Sciatic nerve (tissue), 2 donors: Measurements from ENCODE around the gene WDR6. TPM values are rescaled to one million over a fixed set of nuclear protein-coding genes. Genes with fewer than 3 reads are reported as not detected.

Experiments used
- ATAC-seq: fragments of 200-7000 bp; cut with Tn5 transposase; one replicate; pipeline ENCODE4 v1.9.1; 2020; ENCODE audit warnings: mild to moderate bottlenecking, moderate library complexity
- DNase-seq: peaks from one replicate; pipeline ENCODE4 v3.0.0-alpha.2; 2020; ENCODE audit warnings: low spot score
- intact Hi-C: fragments of 100-400 bp; cut with DNase I; formaldehyde crosslinking; loops from one replicate; pipeline ENCODE4 v1.14.2; 2022
- total RNA-seq: library from RNA; stranded (reverse); fragmentation: NEBNext Ultra II Directional; extraction: Animal tissue kit (Norgen Biotek cat#: 25700); gene quantifications from one replicate; pipeline ENCODE4 v1.2.1, GENCODE V29; 2021
- donor health status: DM: no; HTN: no; CAD: no.
- donor health status: DM: no; HTN: no; CAD: no.

WDR6 gene
- total RNA-seq, 1 donor from 2014 or later = 149 TPM

- ATAC-seq (no peak), DNase-seq (no peak)
- intact Hi-C loops = no loop called here
These were observed 2.2 kb downstream of the WDR6 start for GRCh38 chr3:49009396-49009795.

DNA sequence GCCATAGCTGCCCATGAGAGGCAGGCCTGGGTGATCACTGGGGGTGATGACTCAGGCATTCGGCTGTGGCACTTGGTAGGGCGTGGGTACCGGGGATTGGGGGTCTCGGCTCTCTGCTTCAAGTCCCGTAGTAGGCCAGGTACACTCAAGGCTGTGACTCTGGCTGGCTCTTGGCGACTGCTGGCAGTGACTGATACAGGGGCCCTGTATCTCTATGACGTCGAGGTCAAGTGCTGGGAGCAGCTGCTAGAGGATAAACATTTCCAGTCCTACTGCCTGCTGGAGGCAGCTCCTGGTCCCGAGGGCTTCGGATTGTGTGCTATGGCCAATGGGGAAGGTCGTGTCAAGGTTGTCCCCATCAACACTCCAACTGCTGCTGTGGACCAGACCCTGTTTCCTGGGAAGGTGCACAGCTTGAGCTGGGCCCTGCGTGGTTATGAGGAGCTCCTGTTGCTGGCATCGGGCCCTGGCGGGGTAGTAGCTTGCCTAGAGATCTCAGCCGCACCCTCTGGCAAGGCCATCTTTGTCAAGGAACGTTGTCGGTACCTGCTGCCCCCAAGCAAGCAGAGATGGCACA lies 5.3 kb downstream of the WDR6 start:
- ATAC-seq (no peak), DNase-seq (no peak)
- intact Hi-C loops = no loop called here

GRCh38 chr3:49013113-49013737 lies 6.0 kb downstream of the WDR6 start:
- intact Hi-C loops = no loop called here
- no peak for ATAC-seq

DNA sequence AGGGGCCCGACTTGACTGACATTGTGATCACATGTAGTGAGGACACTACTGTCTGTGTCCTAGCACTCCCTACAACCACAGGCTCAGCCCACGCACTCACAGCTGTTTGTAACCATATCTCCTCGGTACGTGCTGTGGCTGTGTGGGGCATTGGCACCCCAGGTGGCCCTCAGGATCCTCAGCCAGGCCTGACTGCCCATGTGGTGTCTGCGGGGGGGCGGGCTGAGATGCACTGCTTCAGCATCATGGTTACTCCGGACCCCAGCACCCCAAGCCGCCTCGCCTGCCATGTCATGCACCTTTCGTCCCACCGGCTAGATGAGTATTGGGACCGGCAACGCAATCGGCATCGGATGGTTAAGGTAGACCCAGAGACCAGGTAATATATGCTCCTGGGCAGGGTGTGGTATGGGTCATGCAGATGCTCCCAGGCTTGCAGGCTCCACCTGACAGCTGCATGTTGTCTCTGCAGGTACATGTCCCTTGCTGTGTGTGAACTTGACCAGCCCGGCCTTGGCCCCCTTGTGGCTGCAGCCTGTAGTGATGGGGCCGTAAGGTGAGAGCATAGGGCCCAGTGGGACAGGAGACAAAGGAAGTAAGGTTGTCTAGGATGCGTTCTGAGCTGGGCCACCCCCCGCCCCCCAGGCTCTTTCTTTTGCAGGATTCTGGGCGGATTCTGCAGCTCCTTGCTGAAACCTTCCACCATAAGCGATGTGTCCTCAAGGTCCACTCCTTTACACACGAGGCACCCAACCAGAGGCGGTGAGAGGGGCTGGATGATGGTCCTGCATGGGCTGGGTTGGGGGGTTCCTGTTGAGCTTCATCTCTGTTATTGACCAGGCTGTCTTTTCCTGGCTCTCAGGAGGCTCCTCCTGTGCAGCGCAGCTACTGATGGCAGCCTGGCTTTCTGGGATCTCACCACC lies 6.8 kb downstream of the WDR6 start:
- intact Hi-C loops = no loop called here
- no peak for DNase-seq
- no peak for ATAC-seq

More at GRCh38 chr3:49013113-49013737, 6.0 kb downstream of the WDR6 start:
- no peak for DNase-seq

DNA sequence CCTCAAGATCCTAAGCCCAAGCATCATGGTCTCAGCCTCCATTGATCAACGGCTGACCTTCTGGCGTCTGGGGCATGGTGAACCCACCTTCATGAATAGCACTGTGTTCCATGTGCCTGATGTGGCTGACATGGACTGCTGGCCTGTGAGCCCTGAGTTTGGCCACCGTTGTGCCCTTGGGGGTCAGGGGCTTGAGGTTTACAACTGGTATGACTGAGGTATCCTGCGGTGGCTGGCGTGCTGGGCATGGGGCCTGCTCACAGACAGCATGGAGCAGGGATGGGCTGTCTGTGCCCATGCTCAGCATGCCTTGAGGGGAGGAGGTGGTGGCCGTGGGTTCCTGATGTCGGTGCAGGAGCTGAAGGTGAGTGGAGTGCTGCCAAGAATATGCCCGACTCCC lies 7.9 kb downstream of the WDR6 start:
- ATAC-seq (no peak), DNase-seq (no peak)
- intact Hi-C loops = no loop called here

DNA sequence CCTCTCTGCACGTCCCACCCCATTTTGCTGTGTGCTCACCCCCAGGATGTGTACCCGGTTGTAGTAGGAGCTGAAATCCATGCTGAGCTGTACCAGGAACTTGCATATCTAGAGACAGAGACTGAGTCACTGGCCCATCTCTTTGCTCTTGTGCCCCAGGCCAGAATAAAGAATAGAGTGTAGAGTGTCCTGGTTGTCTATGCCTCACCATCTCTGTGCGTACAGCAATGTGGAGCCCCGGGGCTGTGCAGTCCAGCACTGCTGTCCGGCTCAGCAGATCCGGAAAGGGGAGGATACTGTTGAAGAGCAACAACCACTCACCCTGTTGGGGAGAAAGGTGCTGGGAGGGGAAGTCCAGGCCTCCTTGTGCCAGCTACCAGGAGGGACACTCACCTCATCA lies 8.6 kb downstream of the WDR6 start:
- intact Hi-C loops = no loop called here
- ATAC-seq (no peak), DNase-seq (no peak)

- intact Hi-C loops = no loop called here
- ATAC-seq (no peak), DNase-seq (no peak)
These were observed 9.4 kb downstream of the WDR6 start for GRCh38 chr3:49016414-49017228.

- ATAC-seq = no peak
- DNase-seq = no peak
- intact Hi-C loops = no loop called here
These were observed 10.2 kb downstream of the WDR6 start for GRCh38 chr3:49017229-49017970.

DNA sequence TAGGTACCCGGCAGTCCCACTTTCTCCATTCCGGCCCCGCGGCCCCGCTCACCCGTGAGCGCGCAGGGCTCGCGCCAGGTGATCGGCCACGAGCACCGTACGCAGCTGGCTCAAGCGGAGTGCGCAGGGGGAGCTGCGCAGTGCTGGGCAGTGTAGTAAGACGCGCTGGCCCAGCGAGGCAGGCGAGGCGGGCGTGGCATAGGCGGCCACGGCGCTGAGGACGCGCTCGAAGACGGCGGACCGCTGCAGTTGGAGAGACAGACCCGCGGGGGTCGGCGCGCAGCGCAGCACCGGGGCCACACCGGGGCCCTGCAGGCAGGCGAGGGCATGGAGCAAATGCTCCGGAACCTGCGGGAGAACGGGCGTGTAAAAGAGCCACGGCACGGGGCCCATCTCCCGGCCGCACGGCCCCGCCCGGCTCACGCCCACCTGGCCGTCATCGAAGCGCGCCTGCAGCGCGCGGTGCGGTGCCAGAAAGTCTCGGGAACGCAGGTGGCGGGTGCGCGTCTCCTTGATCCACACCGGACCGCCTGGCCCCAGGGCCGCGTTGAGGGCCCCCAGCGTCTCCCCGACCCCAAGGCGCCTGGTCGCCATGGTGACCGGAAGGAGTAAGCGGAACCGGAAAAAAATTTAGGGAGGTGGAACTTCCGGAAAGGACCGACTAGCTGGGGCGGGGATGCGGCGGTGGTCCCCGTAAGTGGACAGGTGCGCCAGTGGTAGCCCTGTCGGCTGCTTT lies 10.9 kb downstream of the WDR6 start, which contains the start of gene DALRD3:
TSS of gene DALRD3 (minus strand) at position 610 of the 736 bp plus-strand sequence. CDS start at position 594, 16 bp downstream.
- intact Hi-C loops = no loop called here
- DNase-seq = peak; percentile 82
- peak; percentile 3 for ATAC-seq

DNA sequence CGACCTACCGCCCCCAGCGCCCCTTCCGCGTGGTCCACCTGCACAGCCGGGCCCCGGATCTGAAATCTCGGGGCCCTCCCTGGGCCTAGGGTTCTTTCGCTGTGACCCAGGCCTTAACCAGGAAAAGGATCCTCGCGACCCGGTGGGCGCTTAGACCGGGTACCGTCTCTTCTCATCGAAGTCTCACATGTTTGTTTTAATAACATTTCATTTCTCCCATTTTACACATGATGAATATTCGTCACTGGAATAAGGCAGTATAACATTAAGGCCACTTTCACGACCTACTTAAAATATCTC lies 11.5 kb downstream of the WDR6 start:
- ATAC-seq (no peak), DNase-seq (no peak)
- intact Hi-C loops = no loop called here

- intact Hi-C loops = no loop called here
- ATAC-seq (no peak), DNase-seq (no peak)
These were observed 12.7 kb downstream of the WDR6 start for GRCh38 chr3:49019941-49020329.

DNA sequence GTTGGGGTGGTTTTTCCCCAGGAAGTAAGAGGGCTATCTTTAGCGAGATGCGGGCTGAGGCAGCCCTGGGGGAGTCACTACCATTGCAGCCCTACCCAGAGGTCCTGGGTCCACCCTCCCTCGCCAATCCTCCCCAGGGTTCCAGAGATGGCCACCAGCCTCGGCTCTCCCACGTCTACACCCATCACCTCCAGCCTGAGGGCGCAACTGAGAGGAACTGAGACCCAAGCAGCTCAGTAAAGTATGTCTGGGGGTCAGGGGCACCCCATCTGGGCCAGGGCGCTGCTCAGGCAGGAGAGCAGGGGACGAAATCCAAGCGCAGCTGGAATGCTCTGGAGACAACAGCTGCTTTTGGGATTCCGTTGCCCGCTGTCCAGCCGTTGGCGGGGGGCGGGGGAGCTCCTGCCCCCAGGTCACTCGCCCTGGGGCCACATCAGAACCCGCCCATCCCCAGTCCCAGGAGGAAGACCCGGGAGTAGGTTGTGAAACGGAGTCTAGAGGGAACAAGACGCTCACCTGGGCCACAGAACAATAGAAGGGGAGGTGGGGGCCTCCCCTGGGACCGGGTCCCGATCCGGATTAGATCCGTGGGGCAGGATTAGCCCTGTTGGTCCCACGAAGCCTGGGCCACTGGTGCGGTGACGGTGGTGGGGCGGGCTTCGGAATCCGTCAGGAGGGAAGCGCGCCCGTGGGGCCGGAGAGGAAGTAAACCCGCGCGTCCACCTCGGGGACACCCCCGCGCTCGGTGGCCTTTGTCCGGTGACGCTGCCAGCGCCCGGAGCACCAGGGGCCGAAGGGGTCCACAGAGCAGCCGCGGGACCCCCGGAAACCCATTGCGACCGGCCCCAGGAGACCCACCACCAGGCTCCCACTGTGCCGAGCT lies 13.4 kb downstream of the WDR6 start:
- peak; percentile 81 for DNase-seq
- peak; percentile 4 for ATAC-seq
- intact Hi-C loops = no loop called here

- intact Hi-C loops = no loop called here
These were observed 14.1 kb downstream of the WDR6 start for GRCh38 chr3:49021213-49021812.

GRCh38 chr3:49021813-49022687 lies 14.9 kb downstream of the WDR6 start, which contains the start of gene NDUFAF3:
Gene NDUFAF3 (plus strand): TSS chr3:49022121. CDS start chr3:49022145, 24 bp downstream.
- intact Hi-C loops = no loop called here
- ATAC-seq (peak; percentile 86), DNase-seq (peak; percentile 95)

More at GRCh38 chr3:49021213-49021812, 14.1 kb downstream of the WDR6 start:
- DNase-seq (peak; percentile 100), ATAC-seq (peak; percentile 93)

GRCh38 chr3:49022688-49023171 lies 15.5 kb downstream of the WDR6 start:
- no peak for DNase-seq
- intact Hi-C loops = no loop called here
- no peak for ATAC-seq
